Measurements from ENCODE around the gene CDH23. TPM values are rescaled to one million over a fixed set of nuclear protein-coding genes. Genes with fewer than 3 reads are reported as not detected.

The CDH23 gene
- total RNA-seq, 1 donor from 2014 or later: 0.29 TPM

- no peak overlapping the region for H3K4me3 Mint-ChIP-seq
- POLR2A ChIA-PET: interaction anchor here (0.7 kb wide), 1 partner anchor 14 kb away, joined by 3 read pairs; no protein-coding TSS in a partner anchor
- no peaks in the 10 kb centered on the region for H3K27me3 Mint-ChIP-seq
- H3K36me3 Mint-ChIP-seq (ENCODE audit: low read depth): peaks cover 16% of the 10 kb centered on the region
- TF ChIP-seq CTCF (IDR thresholded peaks at IDR 0.05): no peak
- no peak for ATAC-seq (ENCODE audit: low read depth)
- intact Hi-C loops (cut with micrococcal nuclease): no loop called here
- no peaks in the 10 kb centered on the region for H3K9me3 Mint-ChIP-seq
- peak overlapping the region; percentile 4 for H3K27ac Mint-ChIP-seq
- CTCF ChIA-PET: no interaction called here
- no peak for DNase-seq
- peaks cover 68% of the 10 kb centered on the region for H3K4me1 Mint-ChIP-seq
These were observed 357.8 kb downstream of the CDH23 start for GRCh38 chr10:71754562-71754961.

- no peak overlapping the region for H3K4me3 Mint-ChIP-seq
- H3K36me3 Mint-ChIP-seq (ENCODE audit: low read depth): peaks cover 18% of the 10 kb centered on the region
- POLR2A ChIA-PET: interaction anchor here (0.9 to 2.2 kb wide), 3 partner anchors 14 to 29 kb away, joined by 3 to 9 read pairs (median 6); partner anchors contain the start of gene VSIR
These were observed 358.6 kb downstream of the CDH23 start for GRCh38 chr10:71755179-71755879.

GRCh38 chr10:71756311-71757191, 359.8 kb downstream of the CDH23 start:
- Mint-ChIP-seq H3K4me1 (peaks cover 61% of the 10 kb centered on the region), H3K36me3 (ENCODE audit: low read depth) (peaks cover 24% of the 10 kb centered on the region), H3K27me3 (no peaks in the 10 kb centered on the region), H3K4me3 (no peak overlapping the region), H3K9me3 (no peaks in the 10 kb centered on the region), H3K27ac (peak overlapping the region; percentile 76)
- ATAC-seq (ENCODE audit: low read depth): peak; percentile 49
- intact Hi-C loops (cut with micrococcal nuclease): no loop called here
- no peak for TF ChIP-seq CTCF (IDR thresholded peaks at IDR 0.05)
- DNase-seq: no peak
- CTCF ChIA-PET: interaction anchor here (1.0 to 2.3 kb wide), 3 partner anchors 13 to 48 kb away, joined by 3 to 5 read pairs (median 5); partner anchors contain the start of gene VSIR
- POLR2A ChIA-PET: interaction anchor here (0.6 to 2.3 kb wide), 5 partner anchors 11 to 94 kb away, joined by 3 to 10 read pairs (median 6); partner anchors contain the start of genes PSAP and VSIR

More at GRCh38 chr10:71755179-71755879, 358.6 kb downstream of the CDH23 start:
- H3K4me1 Mint-ChIP-seq: peaks cover 62% of the 10 kb centered on the region
- H3K9me3 Mint-ChIP-seq: no peaks in the 10 kb centered on the region
- intact Hi-C loops (cut with micrococcal nuclease): no loop called here
- H3K27ac Mint-ChIP-seq: no peak overlapping the region
- CTCF ChIA-PET: interaction anchor here (1.0 to 1.8 kb wide), 2 partner anchors 14 to 18 kb away, joined by 3 to 5 read pairs; partner anchors contain the start of gene VSIR
- no peaks in the 10 kb centered on the region for H3K27me3 Mint-ChIP-seq
- no peak for DNase-seq
- TF ChIP-seq CTCF (IDR thresholded peaks at IDR 0.05): no peak
- ATAC-seq (ENCODE audit: low read depth): no peak

- Mint-ChIP-seq H3K9me3 (no peaks in the 10 kb centered on the region), H3K27me3 (no peaks in the 10 kb centered on the region), H3K4me3 (no peak overlapping the region), H3K27ac (peak overlapping the region; percentile 56), H3K36me3 (ENCODE audit: low read depth) (peaks cover 27% of the 10 kb centered on the region), H3K4me1 (peaks cover 56% of the 10 kb centered on the region)
- POLR2A ChIA-PET: interaction anchor here (0.9 to 2.3 kb wide), 7 partner anchors 9 to 79 kb away, joined by 3 to 10 read pairs (median 6); partner anchors contain the start of gene VSIR
- DNase-seq: no peak
- TF ChIP-seq CTCF (IDR thresholded peaks at IDR 0.05): no peak
- intact Hi-C loops (cut with micrococcal nuclease): no loop called here
- ATAC-seq (ENCODE audit: low read depth): no peak
- CTCF ChIA-PET: interaction anchor here (2.3 kb wide), 1 partner anchor 49 kb away, joined by 5 read pairs; no protein-coding TSS in a partner anchor
These were observed 360.7 kb downstream of the CDH23 start for GRCh38 chr10:71757399-71757922.

All from activated B cell treated with CpG ODN at 0.5 μM for 24 hours (primary cell).